IPS-20b (cell line): ENCODE data around the gene DNAH17.

Experiments
- H3K27ac ChIP-seq: one replicate; pipeline ENCODE4 v1.5.1; 2013; ENCODE audit warnings: low read length
- H3K27me3 ChIP-seq: 2 replicates; pipeline ENCODE4 v1.6.1; 2013; ENCODE audit warnings: mild to moderate bottlenecking, low read length, inconsistent platforms; ENCODE audit not compliant: insufficient read depth
- H3K36me3 ChIP-seq: 2 replicates; pipeline ENCODE4 v1.6.1; 2013; ENCODE audit warnings: low read depth, mild to moderate bottlenecking, inconsistent platforms, low read length, moderate library complexity; ENCODE audit not compliant: insufficient read depth
- H3K4me1 ChIP-seq: 2 replicates; pipeline ENCODE4 v1.6.1; 2013; ENCODE audit warnings: mild to moderate bottlenecking, control low read depth, inconsistent platforms, low read length, moderate library complexity; ENCODE audit not compliant: insufficient read depth
- H3K4me3 ChIP-seq: 2 replicates; pipeline ENCODE4 v1.5.1; 2013; ENCODE audit warnings: mild to moderate bottlenecking, low read length, inconsistent platforms
- H3K9ac ChIP-seq: 2 replicates; pipeline ENCODE4 v1.6.1; 2013; ENCODE audit warnings: low read depth, mild to moderate bottlenecking, inconsistent platforms, low read length, moderate library complexity
- H3K9me3 ChIP-seq: 2 replicates; pipeline ENCODE4 v1.6.1; 2013; ENCODE audit warnings: mild to moderate bottlenecking, low read depth, low read length, inconsistent platforms; ENCODE audit not compliant: insufficient read depth

Gene DNAH17

DNA sequence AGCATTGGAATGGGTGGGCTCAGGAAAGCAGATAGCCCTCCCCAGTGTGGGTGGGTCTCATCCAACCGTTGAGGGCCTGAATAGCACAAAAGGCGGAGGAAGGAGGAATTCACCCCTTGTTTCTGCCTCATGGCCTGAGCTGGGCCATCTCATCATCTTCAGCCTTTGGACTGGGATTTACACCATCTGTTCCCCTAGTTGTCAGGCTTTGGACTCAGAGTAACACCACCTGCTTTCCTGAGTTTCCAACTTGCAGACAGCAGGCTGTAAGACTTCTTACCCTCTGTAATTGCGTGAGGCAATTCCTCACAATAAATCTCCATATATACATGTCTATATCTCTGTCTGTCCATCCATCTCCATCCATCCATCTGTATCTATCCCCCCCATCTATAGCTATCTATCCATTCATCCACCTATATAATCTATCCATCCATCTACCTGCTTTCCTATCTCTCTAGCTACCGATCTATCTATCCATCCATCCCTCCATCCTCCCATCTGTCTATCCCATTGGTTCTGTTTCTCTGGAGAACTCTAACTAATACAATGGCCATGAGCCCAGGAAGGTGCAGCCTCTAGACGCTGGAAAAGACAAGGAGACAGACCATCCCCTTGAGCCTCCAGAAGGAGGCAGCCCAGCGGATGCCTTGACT lies 21.3 kb downstream of the DNAH17 start:
- Histone ChIP-seq H3K4me3 (no peak overlapping the region), H3K27me3 (no peaks in the 10 kb centered on the region)

DNA sequence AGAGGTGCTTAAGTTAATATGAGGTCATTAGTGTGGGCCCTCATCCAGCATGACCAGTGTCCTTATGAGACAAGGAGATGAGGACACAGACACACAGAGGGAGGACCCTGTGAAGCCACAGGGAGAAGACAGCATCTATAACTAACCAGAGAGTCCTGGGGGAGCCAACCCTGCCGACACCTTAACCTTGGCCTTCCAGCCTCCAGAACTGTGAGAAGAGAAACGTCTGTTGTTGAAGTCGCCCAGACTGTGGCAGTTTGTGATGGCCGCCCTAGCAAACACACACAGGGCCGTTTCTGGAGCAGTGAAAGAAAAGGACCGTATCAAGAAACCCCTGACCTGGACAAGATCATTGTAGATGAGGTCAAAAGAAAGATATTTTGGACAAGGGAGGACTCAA lies 26.7 kb downstream of the DNAH17 start:
- H3K36me3 ChIP-seq: no peaks in the 10 kb centered on the region

More for the DNA sequence above, 21.3 kb downstream of the DNAH17 start:
- Histone ChIP-seq H3K9ac (no peak overlapping the region), H3K4me1 (no peaks in the 10 kb centered on the region), H3K9me3 (no peaks in the 10 kb centered on the region), H3K27ac (no peak overlapping the region), H3K36me3 (no peaks in the 10 kb centered on the region)

DNA sequence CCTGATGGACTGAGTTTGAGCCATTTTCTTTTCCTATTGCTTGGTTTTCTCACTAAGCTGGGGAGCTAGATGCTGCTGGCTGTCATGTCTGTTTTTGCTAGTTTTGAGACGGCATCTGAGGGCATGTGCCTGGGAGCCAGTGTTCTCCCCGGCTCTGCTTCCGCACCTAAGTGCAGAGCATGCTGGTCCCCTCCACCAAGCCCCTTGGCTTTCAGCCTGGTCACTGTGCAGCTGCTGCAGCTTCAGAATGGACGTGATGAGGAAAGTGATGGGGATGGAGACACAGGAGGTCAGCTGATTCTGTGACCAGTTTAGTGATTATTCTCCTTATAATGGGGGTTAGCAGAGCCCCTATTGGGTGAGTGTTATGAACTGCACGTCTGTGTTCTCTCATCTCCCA lies 28.5 kb downstream of the DNAH17 start:
- Histone ChIP-seq H3K9me3 (no peaks in the 10 kb centered on the region), H3K4me1 (no peaks in the 10 kb centered on the region), H3K27me3 (no peaks in the 10 kb centered on the region), H3K27ac (no peak overlapping the region), H3K36me3 (no peaks in the 10 kb centered on the region), H3K4me3 (no peak overlapping the region), H3K9ac (no peak overlapping the region)

More for the DNA sequence above, 26.7 kb downstream of the DNAH17 start:
- H3K9ac ChIP-seq: no peak overlapping the region
- H3K4me3 ChIP-seq: no peak overlapping the region
- H3K4me1 ChIP-seq: no peaks in the 10 kb centered on the region
- no peaks in the 10 kb centered on the region for H3K9me3 ChIP-seq
- no peak overlapping the region for H3K27ac ChIP-seq
- no peaks in the 10 kb centered on the region for H3K27me3 ChIP-seq

DNA sequence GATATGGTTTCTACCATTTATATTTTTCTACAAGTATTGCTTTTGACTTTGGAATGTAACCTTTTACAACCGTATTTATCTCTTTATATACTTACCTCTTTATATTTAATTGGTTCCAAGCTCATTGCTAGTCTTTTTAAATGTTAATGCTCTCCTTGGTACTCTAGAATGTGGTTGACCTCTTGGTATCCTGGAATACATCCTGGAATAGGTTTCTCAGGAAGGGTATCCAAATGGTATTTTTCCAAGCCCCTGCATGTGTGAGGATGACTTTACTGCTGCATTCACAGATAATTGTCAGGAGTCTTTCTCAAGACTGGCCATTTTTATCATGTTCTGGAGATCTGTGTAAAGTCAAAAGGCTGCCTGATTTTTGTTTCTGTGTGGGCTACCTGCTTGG lies 30.2 kb downstream of the DNAH17 start:
- H3K36me3 ChIP-seq: no peaks in the 10 kb centered on the region
- H3K27me3 ChIP-seq: no peaks in the 10 kb centered on the region
- no peak overlapping the region for H3K4me3 ChIP-seq
- no peaks in the 10 kb centered on the region for H3K9me3 ChIP-seq
- no peak overlapping the region for H3K9ac ChIP-seq
- H3K27ac ChIP-seq: no peak overlapping the region
- no peaks in the 10 kb centered on the region for H3K4me1 ChIP-seq

DNA sequence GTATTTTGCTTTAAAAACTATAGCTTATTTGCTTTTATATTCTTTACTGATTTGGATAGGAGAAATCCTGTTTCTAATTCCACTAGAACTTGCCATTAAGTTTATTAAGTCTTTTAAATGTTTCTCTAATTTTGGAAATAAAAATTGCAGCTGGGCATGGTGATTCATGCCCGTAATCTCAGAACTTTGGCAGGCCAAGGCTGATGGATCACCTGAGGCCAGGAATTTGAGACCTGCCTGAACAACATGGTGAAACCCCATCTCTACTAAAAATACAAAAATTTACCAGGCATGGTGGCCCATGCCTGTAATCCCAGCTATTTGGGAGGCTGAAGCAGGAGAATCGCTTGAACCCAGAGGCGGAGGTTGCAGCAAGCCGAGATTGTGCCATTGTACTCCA lies 30.7 kb downstream of the DNAH17 start:
- H3K27ac ChIP-seq: no peak overlapping the region
- H3K9ac ChIP-seq: no peak overlapping the region
- no peaks in the 10 kb centered on the region for H3K27me3 ChIP-seq
- H3K4me1 ChIP-seq: no peaks in the 10 kb centered on the region
- H3K36me3 ChIP-seq: no peaks in the 10 kb centered on the region
- H3K4me3 ChIP-seq: no peak overlapping the region
- H3K9me3 ChIP-seq: no peaks in the 10 kb centered on the region

DNA sequence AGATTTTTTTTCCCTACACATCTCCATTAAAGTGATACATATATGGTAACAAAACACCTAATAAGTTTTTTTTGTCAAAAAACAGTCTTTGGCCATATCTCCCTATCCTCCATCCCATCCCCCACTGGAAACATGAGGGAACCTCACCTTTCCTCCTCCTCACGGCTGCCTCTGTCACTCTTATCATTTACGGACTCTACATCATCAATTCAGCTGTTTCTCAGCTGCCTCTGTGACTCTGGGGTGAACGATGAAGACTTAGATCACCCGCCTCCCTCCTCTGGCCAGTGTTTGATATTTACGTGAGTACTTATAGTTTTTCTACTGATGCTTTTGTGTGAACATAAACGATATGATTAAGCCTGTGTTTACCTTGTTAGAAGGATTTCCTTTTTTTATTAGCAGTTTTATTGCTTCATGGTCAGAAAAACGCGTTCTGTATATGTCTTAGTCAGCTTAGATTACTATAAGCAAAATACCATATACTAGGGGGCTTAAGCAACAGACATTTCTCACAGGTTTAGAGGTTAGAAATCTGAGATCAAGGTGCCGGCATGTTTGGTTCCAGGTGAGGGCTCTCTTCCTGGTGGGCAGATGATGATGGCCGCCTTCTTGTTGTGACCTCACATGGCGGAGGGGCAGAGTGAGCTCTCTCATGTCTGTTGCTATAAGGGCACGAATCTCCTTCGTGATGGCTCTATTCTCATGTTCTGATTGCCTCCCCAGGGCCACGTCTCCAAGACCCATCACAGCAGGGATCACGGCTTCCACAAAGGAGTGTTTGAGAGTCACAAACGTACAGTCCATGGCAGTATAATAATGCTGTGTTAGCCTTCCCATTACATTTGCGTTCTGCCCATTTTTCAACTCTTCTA lies 32.1 kb downstream of the DNAH17 start:
- Histone ChIP-seq H3K9ac (no peak overlapping the region), H3K9me3 (no peaks in the 10 kb centered on the region), H3K4me1 (no peaks in the 10 kb centered on the region), H3K4me3 (no peak overlapping the region), H3K27me3 (no peaks in the 10 kb centered on the region), H3K36me3 (no peaks in the 10 kb centered on the region), H3K27ac (no peak overlapping the region)

DNA sequence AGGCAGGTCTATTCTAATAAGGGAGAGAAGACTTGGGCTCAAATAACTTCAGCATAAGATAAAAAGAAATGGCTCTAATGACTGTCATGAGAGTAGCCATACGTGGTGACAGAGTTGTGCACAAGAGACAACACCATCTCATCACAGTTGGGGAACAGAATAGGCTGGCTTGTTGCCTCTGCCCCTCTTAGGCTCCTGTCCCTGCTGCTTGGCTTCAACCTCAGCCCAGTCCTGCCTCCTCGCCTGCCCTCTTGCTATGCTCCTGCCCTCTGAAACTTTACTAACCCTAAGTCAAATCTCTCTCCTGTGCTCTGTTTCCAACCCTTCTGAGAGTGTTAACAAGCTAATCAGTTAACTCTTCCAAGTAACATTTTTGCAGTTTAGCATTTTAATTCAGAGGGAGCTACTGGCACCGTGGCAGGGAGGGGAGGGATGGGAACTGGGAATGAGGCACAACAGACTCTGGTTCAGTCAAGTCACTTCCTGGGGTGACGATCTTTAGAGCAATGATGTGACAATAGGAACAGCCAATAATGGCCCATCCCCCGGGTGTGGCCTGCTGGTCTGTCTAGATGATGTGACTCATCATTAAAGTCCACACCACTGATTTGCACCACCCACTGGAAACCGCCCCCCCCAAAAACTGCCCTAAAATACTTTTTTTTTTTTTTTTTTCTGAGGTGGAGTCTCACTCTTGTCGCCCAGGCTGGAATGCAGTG lies 35.5 kb downstream of the DNAH17 start:
- Histone ChIP-seq H3K9me3 (no peaks in the 10 kb centered on the region), H3K27me3 (no peaks in the 10 kb centered on the region), H3K9ac (no peak overlapping the region), H3K4me1 (no peaks in the 10 kb centered on the region), H3K36me3 (no peaks in the 10 kb centered on the region), H3K27ac (no peak overlapping the region), H3K4me3 (no peak overlapping the region)

DNA sequence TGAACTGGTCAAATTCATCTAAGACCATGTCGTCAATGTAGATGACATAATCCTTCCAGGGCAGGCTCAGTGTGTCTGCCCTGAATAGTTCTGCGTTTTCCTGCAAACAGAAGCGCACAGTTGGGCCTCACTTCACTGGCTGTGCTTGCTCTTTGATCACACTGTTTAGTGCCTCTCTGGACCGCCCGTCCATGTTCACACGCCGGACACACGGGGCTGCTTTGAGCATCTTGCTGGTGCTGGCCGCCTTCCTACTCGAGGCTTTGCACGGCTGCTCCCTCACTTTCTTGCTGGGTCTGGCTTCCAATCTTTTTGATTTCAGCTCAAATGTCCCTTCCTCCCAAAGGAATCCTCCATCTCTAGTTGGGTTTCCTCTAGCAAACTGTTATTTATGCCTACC lies 37.4 kb downstream of the DNAH17 start:
- Histone ChIP-seq H3K4me1 (no peaks in the 10 kb centered on the region), H3K9me3 (no peaks in the 10 kb centered on the region), H3K27me3 (no peaks in the 10 kb centered on the region), H3K36me3 (no peaks in the 10 kb centered on the region), H3K9ac (no peak overlapping the region), H3K27ac (no peak overlapping the region), H3K4me3 (no peak overlapping the region)

DNA sequence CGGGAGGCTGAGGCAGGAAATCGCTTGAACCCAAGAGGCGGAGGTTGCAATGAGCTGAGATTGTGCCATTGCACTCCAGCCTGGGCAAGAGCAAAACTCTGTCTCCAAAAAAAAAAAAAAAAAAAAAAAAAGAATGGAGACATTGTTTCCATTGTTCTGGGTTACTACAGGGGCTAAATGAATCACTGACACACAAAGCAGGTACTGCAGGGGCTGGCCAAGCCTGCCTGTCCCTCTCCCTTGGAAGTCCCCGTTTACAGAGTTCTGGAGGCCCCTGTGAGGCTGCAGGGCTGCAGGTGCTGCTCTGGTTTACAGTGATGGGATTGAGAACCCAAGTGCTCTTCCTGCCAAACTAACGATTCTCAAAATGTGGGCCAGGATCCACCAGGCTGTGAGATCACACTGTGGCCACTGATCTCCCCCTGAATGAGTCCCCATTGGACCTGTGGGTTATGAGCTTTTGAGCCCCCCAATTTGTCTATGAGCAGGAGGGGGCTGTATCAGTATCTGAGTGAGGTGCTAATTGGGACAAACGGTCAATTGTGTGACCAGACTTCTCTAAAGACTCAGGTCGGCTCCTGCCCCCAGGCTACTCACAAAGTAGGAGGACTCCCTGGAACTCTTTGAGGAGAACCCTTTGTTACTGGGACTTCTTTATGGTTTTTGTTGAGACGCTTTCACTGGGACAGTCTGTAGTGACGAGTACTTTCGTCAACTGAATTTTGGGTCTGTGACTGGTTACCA lies 39.0 kb downstream of the DNAH17 start:
- H3K4me1 ChIP-seq: no peaks in the 10 kb centered on the region
- no peaks in the 10 kb centered on the region for H3K9me3 ChIP-seq
- H3K36me3 ChIP-seq: no peaks in the 10 kb centered on the region
- no peak overlapping the region for H3K9ac ChIP-seq
- no peaks in the 10 kb centered on the region for H3K27me3 ChIP-seq
- H3K27ac ChIP-seq: no peak overlapping the region
- H3K4me3 ChIP-seq: no peak overlapping the region

DNA sequence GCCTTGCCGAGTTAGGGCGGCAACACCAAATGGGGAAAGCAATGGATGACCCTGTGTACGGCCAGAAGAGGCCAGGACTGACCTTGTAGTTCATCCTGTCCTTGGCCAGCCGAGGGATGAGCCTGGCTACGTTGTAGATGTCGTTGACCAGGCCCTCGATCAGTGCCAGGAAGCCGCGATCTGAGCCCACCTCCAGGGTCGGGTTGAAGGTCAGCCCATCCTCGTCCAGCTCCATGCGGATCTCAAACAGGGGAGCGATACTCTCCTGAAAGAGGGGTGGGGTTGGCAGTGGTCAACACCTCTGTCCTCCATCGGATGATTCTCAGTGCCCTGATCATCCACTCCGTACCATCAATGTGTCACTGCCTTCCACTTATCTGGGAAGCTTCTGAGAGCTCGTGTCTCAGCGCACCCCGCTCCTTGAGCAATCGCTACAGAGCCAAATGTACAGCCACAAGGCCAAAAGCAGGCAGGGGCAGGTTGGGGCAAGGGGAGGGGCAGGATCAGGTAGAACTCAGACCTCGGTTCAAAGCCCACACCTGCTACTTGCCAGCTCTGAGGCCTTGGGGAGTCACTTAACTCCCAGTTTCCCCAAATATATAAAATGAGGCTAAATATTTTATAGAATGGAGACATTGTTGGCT lies 39.9 kb downstream of the DNAH17 start:
- no peaks in the 10 kb centered on the region for H3K27me3 ChIP-seq
- H3K9ac ChIP-seq: no peak overlapping the region
- no peak overlapping the region for H3K27ac ChIP-seq
- H3K36me3 ChIP-seq: no peaks in the 10 kb centered on the region
- H3K9me3 ChIP-seq: no peaks in the 10 kb centered on the region
- H3K4me1 ChIP-seq: no peaks in the 10 kb centered on the region
- no peak overlapping the region for H3K4me3 ChIP-seq
